Lower leg skin (tissue), 4 donors: ENCODE results near the gene PIGS. TPM values are rescaled to one million over a fixed set of nuclear protein-coding genes. Genes with fewer than 3 reads are reported as not detected.
"Not testable (repeated sequence)": the region's sequence is repeated elsewhere in the genome, so short reads cannot be mapped to it uniquely, and the experiment has no call there.

ENCODE experiments used
- DNase-seq, 2 donors: peaks; one replicate each; pipeline ENCODE4 v3.0.0-alpha.2; 2019; ENCODE audit warnings: low spot score in 2 of 2
- H3K4me3 ChIP-seq: fragments of 200-600 bp; sonication (generic); 2 replicates; pipeline ENCODE4 v1.5.1; 2017; ENCODE audit warnings: mild to moderate bottlenecking, low read depth; ENCODE audit not compliant: poor library complexity, severe bottlenecking
- CTCF ChIP-seq, 3 donors: fragments of 450-650 bp; IDR thresholded peaks; one replicate each; pipeline ENCODE4 v1.5.1; 2016; ENCODE audit warnings: antibody characterized with exemption in 3 of 3, mild to moderate bottlenecking in 3 of 3, moderate library complexity in 2 of 3
- POLR2A ChIP-seq, 2 donors: fragments of 450-650 bp; IDR thresholded peaks; one replicate each; pipeline ENCODE4 v1.6.1; 2016 to 2017; ENCODE audit warnings: antibody characterized with exemption in 2 of 2, mild to moderate bottlenecking in 1 of 2, moderate library complexity in 1 of 2
- WGBS, 2 donors: methylation state at CpG; one replicate each; pipeline ENCODE4 v1.1.5; 2018; 5-methylcytosine and 5-hydroxymethylcytosine counted together
- intact Hi-C: fragments of 100-400 bp; cut with DNase I; formaldehyde crosslinking; loops from one replicate; pipeline ENCODE4 v1.15.0; 2023; ENCODE audit warnings: low total_unique reads
- total RNA-seq, 4 donors: library from RNA; depleted of rRNA; stranded (reverse); fragments of >200 nt; gene quantifications; one replicate each; pipeline ENCODE4 v1.1.0, GENCODE V29; 2016

The PIGS gene
- total RNA-seq, 4 donors from 2014 or later, result 57.6 to 84.0 (median 75.1) TPM

GRCh38 chr17:28613931-28614381 is 42.6 kb upstream of the PIGS start, which contains the start of gene RSKR:
Gene RSKR (minus strand): TSS chr17:28614185. CDS start chr17:28614161, 24 bp downstream.
- intact Hi-C loops, result no loop called here
- WGBS, 2 donors, result 66 to 75% methylated on average over 5 of the region's 5 CpGs
- no peak within 1 kb of the TSS for H3K4me3 ChIP-seq
- DNase-seq, result no peak
- no peak for TF ChIP-seq CTCF (IDR thresholded peaks at IDR 0.05)
- TF ChIP-seq POLR2A (IDR thresholded peaks at IDR 0.05), result no peak

GRCh38 chr17:28612936-28613872 is 41.9 kb upstream of the PIGS start:
- WGBS, 2 donors, result 79 to 87% methylated on average over 6 of the region's 6 CpGs
- TF ChIP-seq CTCF (IDR thresholded peaks at IDR 0.05) (no peak), POLR2A (IDR thresholded peaks at IDR 0.05) (no peak)
- DNase-seq, result no peak

GRCh38 chr17:28612531-28612930 is 41.2 kb upstream of the PIGS start:
- 55 to 60% methylated on average over 2 of the region's 2 CpGs for WGBS, 2 donors
- intact Hi-C loops, result no loop called here
- H3K4me3 ChIP-seq, result no peak overlapping the region
- TF ChIP-seq CTCF (IDR thresholded peaks at IDR 0.05) (no peak), POLR2A (IDR thresholded peaks at IDR 0.05) (no peak)
- no peak for DNase-seq

More at GRCh38 chr17:28612936-28613872, 41.9 kb upstream of the PIGS start:
- intact Hi-C loops, result no loop called here
- no peak overlapping the region for H3K4me3 ChIP-seq

- intact Hi-C loops, result no loop called here
- DNase-seq, result no peak
- TF ChIP-seq CTCF (IDR thresholded peaks at IDR 0.05) (no peak), POLR2A (IDR thresholded peaks at IDR 0.05) (no peak)
- 88 to 94% methylated on average over 8 of the region's 8 CpGs for WGBS, 2 donors
- no peak overlapping the region for H3K4me3 ChIP-seq
These were observed 39.1 kb upstream of the PIGS start for GRCh38 chr17:28610376-28610775.

GRCh38 chr17:28604031-28604430 is 32.7 kb upstream of the PIGS start:
- H3K4me3 ChIP-seq, DNase-seq, intact Hi-C loops: not testable (repeated sequence)
- 92 to 93% methylated on average over 5 to 6 of the region's 31 CpGs for WGBS, 2 donors

- DNase-seq, result peak; percentile 43 to 88
- WGBS, 2 donors, result 4 to 6% methylated on average over 40 of the region's 40 CpGs
- intact Hi-C loops, result no loop called here
- peak overlapping the region; percentile 25 for H3K4me3 ChIP-seq
- TF ChIP-seq CTCF (IDR thresholded peaks at IDR 0.05) (no peak), POLR2A (IDR thresholded peaks at IDR 0.05) (no peak)
These were observed 28.2 kb upstream of the PIGS start for GRCh38 chr17:28599311-28600184.
